DOHH2 (cell line): ENCODE data around the gene EPS15.

ENCODE experiments used
- EZH2phosphoT487 ChIP-seq: fragments of 200-600 bp; sonication (generic); IDR thresholded peaks from 2 replicates; pipeline ENCODE4 v1.6.1; 2017; ENCODE audit warnings: borderline replicate concordance, mild to moderate bottlenecking, antibody characterized with exemption, low read length, moderate library complexity, mixed read lengths
- TF ChIP-seq, protein P1 (sequence below): fragments of 200-600 bp; sonication (generic); IDR thresholded peaks from one replicate; pipeline ENCODE4 v1.5.1; 2014; ENCODE audit warnings: antibody characterized with exemption, mild to moderate bottlenecking, low read depth, low read length; ENCODE audit not compliant: poor library complexity, severe bottlenecking

DNA sequence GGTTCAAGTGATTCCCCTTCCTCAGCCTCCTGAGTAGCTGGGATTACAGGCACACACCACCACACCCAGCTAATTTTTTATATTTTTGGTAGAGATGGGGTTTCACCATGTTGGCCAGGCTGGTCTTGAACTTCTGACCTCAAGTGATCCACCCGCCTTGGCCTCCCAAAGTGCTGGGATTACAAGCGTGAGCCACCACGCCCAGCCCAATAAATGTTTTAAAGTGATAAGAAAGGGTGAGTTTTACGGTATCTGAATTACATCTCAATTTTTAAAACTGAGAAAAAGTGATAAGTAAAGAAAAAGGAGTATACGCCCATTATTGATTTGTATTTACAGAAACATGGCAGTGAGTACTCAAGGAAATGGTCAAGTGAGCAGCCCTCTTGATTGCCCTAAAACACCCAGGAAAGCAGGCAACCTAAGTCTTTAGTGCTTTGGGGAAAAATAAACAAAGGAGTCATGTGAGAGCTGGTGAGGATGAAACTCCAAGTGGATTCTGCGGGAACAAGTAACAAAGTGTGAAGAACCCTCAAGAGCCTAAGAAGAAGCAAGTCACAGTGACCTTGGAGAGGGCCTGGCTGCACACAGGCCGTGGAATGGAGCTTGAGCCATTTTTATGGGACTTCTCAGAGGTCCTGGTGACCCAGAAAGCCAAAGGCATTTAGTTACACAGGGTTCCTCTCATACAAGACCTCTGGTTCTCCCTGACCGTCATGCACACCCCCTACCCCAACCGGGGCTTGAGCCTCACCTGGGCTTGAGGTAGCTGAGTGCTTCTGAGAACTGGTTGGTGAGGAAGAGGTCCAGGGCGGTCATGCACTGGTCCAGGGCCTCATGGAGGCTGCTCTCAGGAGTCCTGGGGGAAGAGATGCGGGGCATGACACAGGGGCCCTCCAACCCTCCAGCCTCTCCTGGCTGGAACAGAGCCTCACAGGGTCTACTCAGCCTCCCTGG, 197.8 kb downstream of the EPS15 start:
- TF ChIP-seq, protein P1, sequence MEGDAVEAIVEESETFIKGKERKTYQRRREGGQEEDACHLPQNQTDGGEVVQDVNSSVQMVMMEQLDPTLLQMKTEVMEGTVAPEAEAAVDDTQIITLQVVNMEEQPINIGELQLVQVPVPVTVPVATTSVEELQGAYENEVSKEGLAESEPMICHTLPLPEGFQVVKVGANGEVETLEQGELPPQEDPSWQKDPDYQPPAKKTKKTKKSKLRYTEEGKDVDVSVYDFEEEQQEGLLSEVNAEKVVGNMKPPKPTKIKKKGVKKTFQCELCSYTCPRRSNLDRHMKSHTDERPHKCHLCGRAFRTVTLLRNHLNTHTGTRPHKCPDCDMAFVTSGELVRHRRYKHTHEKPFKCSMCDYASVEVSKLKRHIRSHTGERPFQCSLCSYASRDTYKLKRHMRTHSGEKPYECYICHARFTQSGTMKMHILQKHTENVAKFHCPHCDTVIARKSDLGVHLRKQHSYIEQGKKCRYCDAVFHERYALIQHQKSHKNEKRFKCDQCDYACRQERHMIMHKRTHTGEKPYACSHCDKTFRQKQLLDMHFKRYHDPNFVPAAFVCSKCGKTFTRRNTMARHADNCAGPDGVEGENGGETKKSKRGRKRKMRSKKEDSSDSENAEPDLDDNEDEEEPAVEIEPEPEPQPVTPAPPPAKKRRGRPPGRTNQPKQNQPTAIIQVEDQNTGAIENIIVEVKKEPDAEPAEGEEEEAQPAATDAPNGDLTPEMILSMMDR: no peak
- no peak for TF ChIP-seq EZH2phosphoT487
